HG03039 (cell line): Measurements from ENCODE around the gene RNU5B-1.

Experiments used
- ATAC-seq: cut with Tn5 transposase; IDR thresholded peaks from one replicate; pipeline ENCODE4 v1.9.1; 2021; ENCODE audit warnings: mild to moderate bottlenecking, moderate library complexity; ENCODE audit not compliant: unreplicated experiment

The RNU5B-1 gene

GRCh38 chr15:65287520-65287855, 17.0 kb upstream of the RNU5B-1 start:
- ATAC-seq, result no peak

GRCh38 chr15:65289261-65289854, 15.1 kb upstream of the RNU5B-1 start:
- no peak for ATAC-seq

- ATAC-seq, result no peak
Measured at GRCh38 chr15:65290228-65290627, 14.2 kb upstream of the RNU5B-1 start.

GRCh38 chr15:65292938-65293518, 11.4 kb upstream of the RNU5B-1 start:
- no peak for ATAC-seq

- ATAC-seq, result no peak
Measured at GRCh38 chr15:65298731-65299130, 5.7 kb upstream of the RNU5B-1 start.

GRCh38 chr15:65300924-65301441, 3.5 kb upstream of the RNU5B-1 start:
- ATAC-seq, result no peak

GRCh38 chr15:65302061-65302460, 2.4 kb upstream of the RNU5B-1 start:
- no peak for ATAC-seq

- ATAC-seq, result no peak
Measured at GRCh38 chr15:65303687-65304380, 643 bp upstream of the RNU5B-1 start.

- ATAC-seq, result no peak
Measured at GRCh38 chr15:65305150-65305758, 777 bp downstream of the RNU5B-1 start.

GRCh38 chr15:65305776-65306175, 1.3 kb downstream of the RNU5B-1 start:
- no peak for ATAC-seq

- ATAC-seq, result no peak
Measured at GRCh38 chr15:65306551-65306950, 2.1 kb downstream of the RNU5B-1 start.

GRCh38 chr15:65307978-65308377, 3.5 kb downstream of the RNU5B-1 start:
- ATAC-seq, result no peak

GRCh38 chr15:65309882-65310418, 5.5 kb downstream of the RNU5B-1 start:
- no peak for ATAC-seq

GRCh38 chr15:65310431-65311137, 6.1 kb downstream of the RNU5B-1 start:
- no peak for ATAC-seq

GRCh38 chr15:65311760-65312159, 7.3 kb downstream of the RNU5B-1 start:
- no peak for ATAC-seq

GRCh38 chr15:65312400-65312916, 8.0 kb downstream of the RNU5B-1 start:
- ATAC-seq, result no peak

GRCh38 chr15:65318870-65319356, 14.4 kb downstream of the RNU5B-1 start:
- no peak for ATAC-seq

- no peak for ATAC-seq
Measured at GRCh38 chr15:65323071-65323511, 18.6 kb downstream of the RNU5B-1 start.

- ATAC-seq, result no peak
Measured at GRCh38 chr15:65326117-65326526, 21.6 kb downstream of the RNU5B-1 start.

- no peak for ATAC-seq
Measured at GRCh38 chr15:65326818-65327217, 22.3 kb downstream of the RNU5B-1 start.
